OCI-LY1 (cell line): ENCODE measurements around the gene PHC3.

Experiments used
- CTCF ChIP-seq: fragments of 200-600 bp; sonication (generic), shearing (Covaris generic); IDR thresholded peaks from 2 replicates; pipeline ENCODE4 v1.5.1; 2017; ENCODE audit warnings: mild to moderate bottlenecking, antibody characterized with exemption, low read length, moderate library complexity, mixed read lengths
- EZH2 ChIP-seq: fragments of 200-600 bp; sonication (generic), shearing (Covaris generic); IDR thresholded peaks from 2 replicates; pipeline ENCODE4 v1.8.0; 2017; ENCODE audit warnings: borderline replicate concordance, mixed run types, mild to moderate bottlenecking, antibody characterized with exemption, low read length, moderate library complexity, mixed read lengths

GRCh38 chr3:170189398-170190256, 8.1 kb upstream of the PHC3 start:
- TF ChIP-seq EZH2, result no peak
- no peak for TF ChIP-seq CTCF
